ENCODE measurements around the gene WDR72. TPM values are rescaled to one million over a fixed set of nuclear protein-coding genes. Genes with fewer than 3 reads are reported as not detected.

The WDR72 gene
- total RNA-seq, 1 experiment from 2014 or later: not detected

DNA sequence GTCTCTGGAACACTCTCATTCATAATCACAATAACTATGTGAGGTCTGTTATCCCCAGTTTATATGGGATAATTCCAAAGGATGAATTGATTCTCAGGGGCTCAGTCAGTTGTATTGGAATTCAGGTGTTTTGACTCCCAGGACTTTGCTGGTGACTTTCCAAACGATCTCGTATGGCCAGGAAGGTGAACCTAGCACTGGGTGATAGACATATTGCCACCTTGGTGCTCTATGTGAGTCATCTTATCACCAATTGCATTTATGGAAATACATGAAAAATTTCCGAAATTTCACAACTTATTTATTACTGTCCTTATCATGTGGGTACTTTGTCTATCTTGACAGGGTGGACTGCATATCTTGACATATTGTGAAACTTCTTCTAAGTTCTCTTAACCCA lies 287.3 kb downstream of the WDR72 start:
- Mint-ChIP-seq H3K4me3 (ENCODE audit: unreplicated experiment) (no peak overlapping the region), H3K27me3 (ENCODE audit: insufficient read depth, unreplicated experiment) (no peaks in the 10 kb centered on the region), H3K9me3 (ENCODE audit: unreplicated experiment) (peaks cover 19% of the 10 kb centered on the region), H3K36me3 (ENCODE audit: insufficient read depth, unreplicated experiment) (no peaks in the 10 kb centered on the region), H3K27ac (ENCODE audit: low read depth, unreplicated experiment) (no peak overlapping the region), H3K4me1 (ENCODE audit: insufficient read depth, unreplicated experiment) (no peaks in the 10 kb centered on the region)
- intact Hi-C loops (cut with micrococcal nuclease): no loop called here
- CTCF ChIA-PET: no interaction called here
- BruUV-seq (replicated peaks): no TSS peak
- DNase-seq (ENCODE audit: unreplicated experiment): no peak
- TF ChIP-seq, protein P1, sequence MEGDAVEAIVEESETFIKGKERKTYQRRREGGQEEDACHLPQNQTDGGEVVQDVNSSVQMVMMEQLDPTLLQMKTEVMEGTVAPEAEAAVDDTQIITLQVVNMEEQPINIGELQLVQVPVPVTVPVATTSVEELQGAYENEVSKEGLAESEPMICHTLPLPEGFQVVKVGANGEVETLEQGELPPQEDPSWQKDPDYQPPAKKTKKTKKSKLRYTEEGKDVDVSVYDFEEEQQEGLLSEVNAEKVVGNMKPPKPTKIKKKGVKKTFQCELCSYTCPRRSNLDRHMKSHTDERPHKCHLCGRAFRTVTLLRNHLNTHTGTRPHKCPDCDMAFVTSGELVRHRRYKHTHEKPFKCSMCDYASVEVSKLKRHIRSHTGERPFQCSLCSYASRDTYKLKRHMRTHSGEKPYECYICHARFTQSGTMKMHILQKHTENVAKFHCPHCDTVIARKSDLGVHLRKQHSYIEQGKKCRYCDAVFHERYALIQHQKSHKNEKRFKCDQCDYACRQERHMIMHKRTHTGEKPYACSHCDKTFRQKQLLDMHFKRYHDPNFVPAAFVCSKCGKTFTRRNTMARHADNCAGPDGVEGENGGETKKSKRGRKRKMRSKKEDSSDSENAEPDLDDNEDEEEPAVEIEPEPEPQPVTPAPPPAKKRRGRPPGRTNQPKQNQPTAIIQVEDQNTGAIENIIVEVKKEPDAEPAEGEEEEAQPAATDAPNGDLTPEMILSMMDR (IDR thresholded peaks at IDR 0.05; ENCODE audit: unreplicated experiment): no peak
- POLR2A ChIA-PET: no interaction called here

DNA sequence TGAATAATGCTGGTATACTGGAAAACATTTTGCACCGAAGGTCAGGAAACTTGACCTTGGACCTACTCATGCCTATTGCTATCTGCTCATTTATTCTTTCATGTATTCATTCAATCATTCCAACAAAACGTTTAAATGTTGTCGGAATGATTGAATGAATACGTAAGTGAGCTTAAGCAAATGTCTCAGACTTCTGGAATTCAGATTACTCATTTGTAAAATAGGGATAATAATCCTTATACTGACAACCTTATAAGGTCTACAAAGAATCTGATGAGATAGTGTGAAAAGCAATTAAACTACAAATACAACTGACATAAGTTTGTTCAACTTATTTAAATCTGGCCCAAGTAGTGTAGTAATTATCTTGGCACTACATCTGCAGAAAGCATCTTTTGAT lies 288.7 kb downstream of the WDR72 start:
- Mint-ChIP-seq H3K27me3 (ENCODE audit: insufficient read depth, unreplicated experiment) (no peaks in the 10 kb centered on the region), H3K27ac (ENCODE audit: low read depth, unreplicated experiment) (no peak overlapping the region), H3K4me3 (ENCODE audit: unreplicated experiment) (no peak overlapping the region), H3K4me1 (ENCODE audit: insufficient read depth, unreplicated experiment) (no peaks in the 10 kb centered on the region), H3K9me3 (ENCODE audit: unreplicated experiment) (peaks cover 19% of the 10 kb centered on the region), H3K36me3 (ENCODE audit: insufficient read depth, unreplicated experiment) (no peaks in the 10 kb centered on the region)
- TF ChIP-seq, protein P1 (IDR thresholded peaks at IDR 0.05; ENCODE audit: unreplicated experiment): no peak
- POLR2A ChIA-PET: no interaction called here
- no peak for DNase-seq (ENCODE audit: unreplicated experiment)
- BruUV-seq (replicated peaks): no TSS peak
- CTCF ChIA-PET: no interaction called here
- intact Hi-C loops (cut with micrococcal nuclease): no loop called here

DNA sequence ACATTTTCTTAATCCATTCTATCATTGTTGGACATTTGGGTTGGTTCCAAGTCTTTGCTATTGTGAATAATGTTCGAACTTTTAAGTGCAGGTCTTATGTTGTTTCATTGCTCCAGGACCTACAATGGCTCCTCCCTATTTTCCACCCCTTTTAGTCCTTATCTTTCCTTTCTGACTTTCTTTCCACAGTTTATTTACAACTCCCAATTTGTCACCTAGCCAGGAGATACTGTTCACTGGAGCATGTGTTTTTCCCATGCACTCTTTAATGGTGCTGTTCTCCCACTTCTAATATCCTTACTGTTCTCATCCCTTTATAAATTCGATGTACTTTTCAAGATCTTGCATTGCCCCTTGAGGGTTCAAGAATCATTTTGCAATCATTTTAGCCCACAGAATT lies 290.0 kb downstream of the WDR72 start:
- no TSS peak for BruUV-seq (replicated peaks)
- CTCF ChIA-PET: interaction anchor here (0.8 kb wide), 1 partner anchor 196 kb away, joined by 3 read pairs; no protein-coding TSS in a partner anchor
- Mint-ChIP-seq H3K4me1 (ENCODE audit: insufficient read depth, unreplicated experiment) (no peaks in the 10 kb centered on the region), H3K27me3 (ENCODE audit: insufficient read depth, unreplicated experiment) (no peaks in the 10 kb centered on the region), H3K36me3 (ENCODE audit: insufficient read depth, unreplicated experiment) (no peaks in the 10 kb centered on the region), H3K27ac (ENCODE audit: low read depth, unreplicated experiment) (no peak overlapping the region), H3K9me3 (ENCODE audit: unreplicated experiment) (peaks cover 19% of the 10 kb centered on the region), H3K4me3 (ENCODE audit: unreplicated experiment) (no peak overlapping the region)
- no peak for DNase-seq (ENCODE audit: unreplicated experiment)
- POLR2A ChIA-PET: interaction anchor here (0.6 kb wide), 1 partner anchor 38 kb away, joined by 3 read pairs; no protein-coding TSS in a partner anchor
- intact Hi-C loops (cut with micrococcal nuclease): no loop called here
- TF ChIP-seq, protein P1 (IDR thresholded peaks at IDR 0.05; ENCODE audit: unreplicated experiment): no peak

Other genes starting within 250 kb of the WDR72 start
- gene UNC13C, start 218.8 kb upstream of the WDR72 start, total RNA-seq (2022): not detected in 2 replicates

All from MCF 10A (cell line).